ENCODE measurements around the gene KLK7. TPM values are rescaled to one million over a fixed set of nuclear protein-coding genes. Genes with fewer than 3 reads are reported as not detected.

KLK7 gene
- total and polyA plus RNA-seq, 2 donors (not counting 3 experiments of a cell fraction or from before 2014, with no cell fraction given): not detected

DNA sequence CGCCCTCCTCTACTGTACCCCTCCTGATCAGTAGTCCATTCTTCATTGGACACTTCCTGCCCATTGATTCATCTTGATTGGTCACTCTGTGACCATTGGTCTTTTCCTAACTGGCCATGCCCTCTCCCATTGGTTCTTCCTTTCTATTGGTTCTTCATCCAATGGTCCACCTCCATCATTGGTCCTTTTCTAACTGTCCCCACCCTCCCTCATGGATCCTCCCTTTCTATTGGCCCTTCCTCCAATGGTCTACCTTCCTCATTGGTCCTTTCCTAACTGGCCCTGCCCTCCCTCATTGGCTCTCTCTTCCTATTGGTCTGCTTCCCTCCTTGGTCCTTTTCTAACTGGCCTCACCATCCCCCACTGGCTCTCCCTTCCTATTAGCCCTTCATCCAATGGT lies 21.5 kb downstream of the KLK7 start:
- Histone ChIP-seq H2AFZ (ENCODE audit: low read depth, low read length) (no peak overlapping the region), H3K9me1 (replicated peaks; ENCODE audit: control insufficient read depth, extremely low read depth, insufficient read depth, low read length) (no peaks in the 10 kb centered on the region), H3K9ac (replicated peaks; ENCODE audit: extremely low read depth, insufficient read depth, low read length) (no peak overlapping the region), H3K36me3 (ENCODE audit: control insufficient read depth in 2 of 2, extremely low read depth in 1 of 2, insufficient read depth in 2 of 2, low read length in 2 of 2) (no peaks in the 10 kb centered on the region), H4K20me1 (replicated peaks; ENCODE audit: control insufficient read depth, extremely low read depth, insufficient read depth, low read length) (no peaks in the 10 kb centered on the region), H3K79me2 (ENCODE audit: control insufficient read depth, insufficient read depth, low read length) (no peaks in the 10 kb centered on the region), H3K4me3 (replicated peaks in 1 of 3; ENCODE audit: insufficient read depth in 1 of 3, low read depth in 1 of 3, low read length in 3 of 3) (no peak overlapping the region), H3K4me2 (ENCODE audit: insufficient read depth, low read length) (no peak overlapping the region), H3K4me1 (ENCODE audit: control insufficient read depth, extremely low read depth, insufficient read depth, low read length) (no peaks in the 10 kb centered on the region), H3K27me3 (ENCODE audit: control insufficient read depth in 2 of 2, insufficient read depth in 2 of 2, low read length in 2 of 2) (no peaks in the 10 kb centered on the region), H3K27ac (ENCODE audit: insufficient read depth, low read depth, low read length) (no peak overlapping the region), H3K9me3 (replicated peaks; ENCODE audit: control insufficient read depth, insufficient read depth, low read length) (no peaks in the 10 kb centered on the region)
- ChIA-PET POLR2A (no interaction called here), CTCF (no interaction called here)
- no peak for FAIRE-seq
- intact Hi-C loops (cut with micrococcal nuclease): no loop called here
- dilution Hi-C loops (cut with MboI; ENCODE audit: extremely low pct_ligation_motif_present, low sequenced_read_pairs): no loop called here
- BruUV-seq (replicated peaks): no TSS peak
- TF ChIP-seq FOS (IDR thresholded peaks at IDR 0.05; ENCODE audit: borderline replicate concordance, insufficient read depth, low read length) (no peak), CTCF (IDR thresholded peaks at IDR 0.05; ENCODE audit: extremely low read depth in 1 of 2, insufficient read depth in 1 of 2, low read depth in 1 of 2, low read length in 2 of 2) (no peak), POLR2AphosphoS5 (IDR thresholded peaks at IDR 0.05; ENCODE audit: insufficient read depth, low read depth, low read length) (no peak), POLR2A (IDR thresholded peaks at IDR 0.05; ENCODE audit: low read depth, low read length) (no peak), EZH2 (IDR thresholded peaks at IDR 0.05; ENCODE audit: borderline replicate concordance, low read depth, low read length, severe bottlenecking) (no peak), GATA2 (IDR thresholded peaks at IDR 0.05; ENCODE audit: insufficient read depth, insufficient read length, low read depth, low read length) (no peak), JUN (IDR thresholded peaks at IDR 0.05; ENCODE audit: borderline replicate concordance, insufficient read depth, insufficient read length, low read depth) (no peak)
- TF ChIP-seq, protein P1, sequence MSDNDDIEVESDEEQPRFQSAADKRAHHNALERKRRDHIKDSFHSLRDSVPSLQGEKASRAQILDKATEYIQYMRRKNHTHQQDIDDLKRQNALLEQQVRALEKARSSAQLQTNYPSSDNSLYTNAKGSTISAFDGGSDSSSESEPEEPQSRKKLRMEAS (IDR thresholded peaks at IDR 0.05; ENCODE audit: insufficient read depth, insufficient read length): no peak
- DNase-seq (ENCODE audit: low read depth, low spot score): no peak

Data from endothelial cell of umbilical vein (primary cell).